Natural killer cell (primary cell): ENCODE data around the gene AARS2. TPM values are rescaled to one million over a fixed set of nuclear protein-coding genes. Genes with fewer than 3 reads are reported as not detected.

Source experiments
- ATAC-seq, 3 donors: fragments of 150-1000 bp in 2 of 3; fragments of 200-7000 bp in 1 of 3; cut with Tn5 transposase; 1 replicate in 1 of 3; 2 replicates in 2 of 3; pipeline ENCODE4 v1.10.0; 2021; ENCODE audit warnings: mild to moderate bottlenecking in 2 of 3, moderate library complexity in 2 of 3
- DNase-seq, 2 donors: peaks; one replicate each; pipeline versions ENCODE4 v3.0.0 to v3.0.0-alpha.2; 2013 to 2021; ENCODE audit warnings: mixed read lengths in 1 of 2
- H3K27ac ChIP-seq: one replicate; pipeline ENCODE4 v1.5.1; 2013; ENCODE audit warnings: mild to moderate bottlenecking, low read length
- H3K27me3 ChIP-seq: one replicate; pipeline ENCODE4 v1.6.1; 2013; ENCODE audit warnings: low read length; ENCODE audit not compliant: control insufficient read depth, insufficient read depth
- H3K36me3 ChIP-seq: one replicate; pipeline ENCODE4 v1.6.1; 2013; ENCODE audit warnings: low read length; ENCODE audit not compliant: control insufficient read depth, insufficient read depth
- H3K4me1 ChIP-seq: one replicate; pipeline ENCODE4 v1.6.1; 2013; ENCODE audit warnings: low read length; ENCODE audit not compliant: control insufficient read depth, insufficient read depth
- H3K4me3 ChIP-seq: one replicate; pipeline ENCODE4 v1.5.1; 2013; ENCODE audit warnings: low read length
- H3K9me3 ChIP-seq: one replicate; pipeline ENCODE4 v1.6.1; 2013; ENCODE audit warnings: low read length; ENCODE audit not compliant: control insufficient read depth, insufficient read depth
- H3K27ac Mint-ChIP-seq, 2 donors: one replicate each; pipeline ENCODE4 v1.8.0; 2022; ENCODE audit warnings: mild to moderate bottlenecking in 2 of 2, mixed read lengths in 2 of 2, moderate library complexity in 1 of 2
- H3K27me3 Mint-ChIP-seq, 2 donors: one replicate each; pipeline ENCODE4 v1.8.0; 2022; ENCODE audit warnings: low read depth in 2 of 2, mixed read lengths in 2 of 2
- H3K36me3 Mint-ChIP-seq: one replicate; pipeline ENCODE4 v1.8.0; 2022; ENCODE audit warnings: mixed read lengths
- H3K4me1 Mint-ChIP-seq, 2 donors: one replicate each; pipeline ENCODE4 v1.8.0; 2022; ENCODE audit warnings: mixed read lengths in 2 of 2
- H3K4me3 Mint-ChIP-seq: one replicate; pipeline ENCODE4 v1.8.0; 2022; ENCODE audit warnings: mild to moderate bottlenecking, moderate library complexity, mixed read lengths
- H3K9me3 Mint-ChIP-seq, 2 donors: one replicate each; pipeline ENCODE4 v1.8.0; 2022; ENCODE audit warnings: mixed read lengths in 2 of 2
- WGBS: methylation state at CpG from one replicate; pipeline ENCODE4 v1.1.7; 2013; ENCODE audit warnings: missing lambda C conversion rate; ENCODE audit not compliant: insufficient coverage; 5-methylcytosine and 5-hydroxymethylcytosine counted together
- intact Hi-C: fragments of 100-400 bp; cut with micrococcal nuclease; formaldehyde crosslinking; loops from one replicate; pipeline ENCODE4 v1.14.2; 2022
- total RNA-seq, 4 donors: library from RNA; stranded (reverse); fragments of 120-200 nt in 1 of 4; gene quantifications; one replicate each; pipeline versions ENCODE4 v1.2.3 to v1.2.4, GENCODE V29; 2013 to 2022
- TF ChIP-seq, protein P1 (sequence below): fragments of 200-600 bp; IDR thresholded peaks from one replicate; pipeline ENCODE4 v1.8.0; 2022; ENCODE audit warnings: antibody characterized with exemption

Gene AARS2
- total RNA-seq, 3 donors from 2014 or later (not counting 1 experiment from before 2014, with no cell fraction given), result 14.1 to 17.2 (median 14.2) TPM

- Mint-ChIP-seq H3K4me3 (no peak overlapping the region), H3K9me3 (no peaks in the 10 kb centered on the region), H3K4me1 (peaks cover 0 to 19% of the 10 kb centered on the region in 2 donors), H3K27ac (no peak overlapping the region), H3K27me3 (peaks cover 59 to 63% of the 10 kb centered on the region in 2 donors), H3K36me3 (no peaks in the 10 kb centered on the region)
- Histone ChIP-seq H3K27ac (no peak overlapping the region), H3K9me3 (no peaks in the 10 kb centered on the region), H3K27me3 (peaks cover 49% of the 10 kb centered on the region), H3K36me3 (no peaks in the 10 kb centered on the region), H3K4me1 (peaks cover 17% of the 10 kb centered on the region), H3K4me3 (no peak overlapping the region)
- no peak for DNase-seq
- intact Hi-C loops, result no loop called here
- ATAC-seq, result no peak
- TF ChIP-seq, protein P1, sequence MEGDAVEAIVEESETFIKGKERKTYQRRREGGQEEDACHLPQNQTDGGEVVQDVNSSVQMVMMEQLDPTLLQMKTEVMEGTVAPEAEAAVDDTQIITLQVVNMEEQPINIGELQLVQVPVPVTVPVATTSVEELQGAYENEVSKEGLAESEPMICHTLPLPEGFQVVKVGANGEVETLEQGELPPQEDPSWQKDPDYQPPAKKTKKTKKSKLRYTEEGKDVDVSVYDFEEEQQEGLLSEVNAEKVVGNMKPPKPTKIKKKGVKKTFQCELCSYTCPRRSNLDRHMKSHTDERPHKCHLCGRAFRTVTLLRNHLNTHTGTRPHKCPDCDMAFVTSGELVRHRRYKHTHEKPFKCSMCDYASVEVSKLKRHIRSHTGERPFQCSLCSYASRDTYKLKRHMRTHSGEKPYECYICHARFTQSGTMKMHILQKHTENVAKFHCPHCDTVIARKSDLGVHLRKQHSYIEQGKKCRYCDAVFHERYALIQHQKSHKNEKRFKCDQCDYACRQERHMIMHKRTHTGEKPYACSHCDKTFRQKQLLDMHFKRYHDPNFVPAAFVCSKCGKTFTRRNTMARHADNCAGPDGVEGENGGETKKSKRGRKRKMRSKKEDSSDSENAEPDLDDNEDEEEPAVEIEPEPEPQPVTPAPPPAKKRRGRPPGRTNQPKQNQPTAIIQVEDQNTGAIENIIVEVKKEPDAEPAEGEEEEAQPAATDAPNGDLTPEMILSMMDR, result no peak
- WGBS, result 90% methylated on average over 22 of the region's 23 CpGs
Observed at GRCh38 chr6:44272999-44273566, 40.1 kb downstream of the AARS2 start.

GRCh38 chr6:44272529-44272928 is 40.6 kb downstream of the AARS2 start:
- Mint-ChIP-seq H3K27me3 (peaks cover 54 to 57% of the 10 kb centered on the region in 2 donors), H3K36me3 (no peaks in the 10 kb centered on the region), H3K9me3 (no peaks in the 10 kb centered on the region), H3K4me3 (no peak overlapping the region), H3K4me1 (peaks cover 0 to 19% of the 10 kb centered on the region in 2 donors), H3K27ac (no peak overlapping the region)
- H3K36me3 ChIP-seq, result no peaks in the 10 kb centered on the region
- no peak for ATAC-seq
- no peak overlapping the region for H3K4me3 ChIP-seq
- WGBS, result 88% methylated on average over 3 of the region's 3 CpGs
- intact Hi-C loops, result no loop called here
- DNase-seq, result no peak
- TF ChIP-seq, protein P1, result no peak
- no peaks in the 10 kb centered on the region for H3K9me3 ChIP-seq
- peaks cover 49% of the 10 kb centered on the region for H3K27me3 ChIP-seq
- no peak overlapping the region for H3K27ac ChIP-seq
- peaks cover 17% of the 10 kb centered on the region for H3K4me1 ChIP-seq

GRCh38 chr6:44271914-44272313 is 41.2 kb downstream of the AARS2 start:
- Histone ChIP-seq H3K9me3 (no peaks in the 10 kb centered on the region), H3K27me3 (peaks cover 43% of the 10 kb centered on the region), H3K4me3 (no peak overlapping the region), H3K27ac (no peak overlapping the region), H3K4me1 (peaks cover 17% of the 10 kb centered on the region), H3K36me3 (no peaks in the 10 kb centered on the region)
- Mint-ChIP-seq H3K27ac (no peak overlapping the region), H3K36me3 (no peaks in the 10 kb centered on the region), H3K9me3 (no peaks in the 10 kb centered on the region), H3K4me1 (peaks cover 0 to 22% of the 10 kb centered on the region in 2 donors), H3K27me3 (peaks cover 49 to 51% of the 10 kb centered on the region in 2 donors), H3K4me3 (peak overlapping the region; percentile 64)
- TF ChIP-seq, protein P1, result no peak
- WGBS, result 70% methylated on average over 2 of the region's 3 CpGs
- intact Hi-C loops, result no loop called here
- no peak for ATAC-seq
- DNase-seq, result no peak

GRCh38 chr6:44271406-44271723 is 41.8 kb downstream of the AARS2 start:
- intact Hi-C loops, result no loop called here
- Mint-ChIP-seq H3K27me3 (peaks cover 45 to 47% of the 10 kb centered on the region in 2 donors), H3K9me3 (no peaks in the 10 kb centered on the region), H3K27ac (no peak overlapping the region), H3K4me3 (peak overlapping the region; percentile 69), H3K4me1 (peaks cover 0 to 25% of the 10 kb centered on the region in 2 donors), H3K36me3 (no peaks in the 10 kb centered on the region)
- Histone ChIP-seq H3K27me3 (peaks cover 40% of the 10 kb centered on the region), H3K9me3 (no peaks in the 10 kb centered on the region), H3K4me3 (no peak overlapping the region), H3K27ac (no peak overlapping the region), H3K4me1 (peaks cover 17% of the 10 kb centered on the region), H3K36me3 (no peaks in the 10 kb centered on the region)
- DNase-seq (no peak), ATAC-seq (no peak)
- TF ChIP-seq, protein P1, result no peak
- WGBS, result 89% methylated on average over 6 of the region's 6 CpGs
